Measurements from ENCODE around the gene ERC1.
A peak's percentile ranks its signal among the peaks of the same experiment; 100 is the strongest.

ERC1 gene

DNA sequence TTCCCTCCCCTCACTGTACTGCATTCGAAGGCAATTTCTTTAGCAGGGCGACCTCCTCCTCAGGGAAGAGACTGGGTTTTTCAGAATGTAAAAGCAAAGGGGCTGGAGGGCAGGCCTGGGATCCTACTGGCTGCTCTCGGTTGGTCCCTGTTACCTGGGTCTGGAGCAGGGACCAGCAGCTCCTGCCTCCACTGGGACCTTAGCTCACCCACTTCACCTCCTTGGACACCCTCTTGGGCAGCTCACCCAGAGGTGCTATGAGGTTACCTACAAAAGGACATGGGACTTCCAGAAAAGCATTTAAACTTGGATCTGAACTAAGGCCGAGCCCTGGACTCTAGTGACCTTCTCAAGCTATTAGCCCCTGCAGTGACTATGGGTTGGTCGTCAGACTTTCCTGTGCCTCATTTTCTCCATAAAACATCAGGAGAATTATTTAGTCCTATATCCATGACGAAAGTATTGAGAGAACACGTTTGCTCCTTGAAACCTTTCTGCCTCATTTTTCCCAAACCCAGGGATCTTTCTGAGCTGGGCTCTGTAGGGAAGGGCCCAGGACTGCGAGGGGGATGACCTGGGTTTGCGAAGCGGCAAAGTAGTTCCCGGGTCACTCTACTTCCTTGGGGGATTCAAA is 538.3 kb downstream of the ERC1 start:
- DNase-seq, result no peak

- DNase-seq, result no peak
Measured at GRCh38 chr12:1529862-1530591, 539.0 kb downstream of the ERC1 start.

GRCh38 chr12:1530592-1531152 is 539.6 kb downstream of the ERC1 start:
- no peak for DNase-seq

DNA sequence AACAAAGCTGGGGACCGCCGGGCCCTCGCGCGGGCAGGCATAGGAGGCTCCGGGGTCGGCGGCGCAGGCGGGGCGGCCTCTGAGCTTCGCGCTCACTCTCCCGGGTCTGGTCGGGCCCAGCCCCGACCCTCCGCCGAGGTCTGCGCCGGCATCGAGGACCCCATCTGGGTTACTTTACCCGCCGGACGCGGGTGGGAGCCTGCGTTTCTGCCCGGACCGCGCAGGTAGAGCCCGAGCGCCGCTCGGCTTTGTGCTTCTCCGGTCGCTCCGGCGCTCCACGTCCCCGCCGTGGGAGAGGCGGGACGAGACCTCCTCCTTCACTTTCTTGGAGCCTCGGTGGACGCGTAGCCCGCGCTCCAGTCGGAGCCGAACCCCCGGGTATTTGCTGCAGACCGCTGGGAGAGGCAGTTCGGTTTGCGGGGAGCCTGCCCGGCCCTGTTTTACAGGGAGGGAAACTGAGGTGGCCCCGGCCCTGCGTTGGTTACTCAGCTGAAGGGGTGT is 540.2 kb downstream of the ERC1 start:
- DNase-seq, result peak; percentile 41

- no peak for DNase-seq
Measured at GRCh38 chr12:1531654-1532374, 540.8 kb downstream of the ERC1 start.

- peak; percentile 48 for DNase-seq
Measured at GRCh38 chr12:1532375-1533165, 541.5 kb downstream of the ERC1 start.

GRCh38 chr12:1533205-1533601 is 542.2 kb downstream of the ERC1 start:
- DNase-seq, result no peak

- DNase-seq, result no peak
Measured at GRCh38 chr12:1533602-1534304, 542.7 kb downstream of the ERC1 start.

GRCh38 chr12:1534748-1535147 is 543.7 kb downstream of the ERC1 start:
- no peak for DNase-seq

DNA sequence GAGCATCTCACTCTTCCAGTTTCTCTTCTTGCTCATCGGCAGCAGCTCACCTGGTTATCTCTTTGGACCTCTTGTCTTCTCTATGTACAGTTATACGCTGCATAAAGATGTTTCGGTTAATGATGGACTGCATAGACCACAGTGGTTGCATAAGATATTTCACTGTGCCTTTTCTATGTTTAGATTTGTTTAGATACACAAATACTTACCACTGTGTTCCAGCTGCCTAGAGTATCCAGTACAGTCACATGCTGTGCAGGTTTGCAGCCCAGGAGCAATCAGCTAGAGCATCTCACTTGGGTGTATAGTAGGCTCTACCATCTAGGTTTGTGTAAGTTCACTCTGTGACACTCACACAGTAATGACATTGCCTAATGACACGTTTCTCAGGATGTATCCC is 545.8 kb downstream of the ERC1 start:
- DNase-seq, result no peak

DNA sequence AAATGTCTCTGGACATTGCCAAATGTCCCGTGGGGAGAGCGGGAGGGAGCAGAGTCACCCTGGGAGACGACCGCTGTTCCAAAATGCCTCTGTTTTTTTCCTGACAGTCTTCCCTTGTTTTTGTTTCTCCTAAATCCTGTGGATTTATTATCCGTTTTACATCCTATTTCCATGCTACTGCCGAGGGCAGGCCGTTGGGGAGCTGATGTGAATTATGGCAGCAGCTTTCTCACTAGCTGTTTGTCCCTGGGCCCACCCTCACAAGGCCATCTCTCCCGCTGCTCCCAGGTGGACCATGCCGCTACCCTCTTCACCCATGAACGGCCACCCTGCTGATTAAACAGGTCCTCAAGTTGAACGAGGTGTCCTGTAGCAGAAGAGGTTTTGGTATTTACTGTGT is 548.1 kb downstream of the ERC1 start:
- no peak for DNase-seq

DNA sequence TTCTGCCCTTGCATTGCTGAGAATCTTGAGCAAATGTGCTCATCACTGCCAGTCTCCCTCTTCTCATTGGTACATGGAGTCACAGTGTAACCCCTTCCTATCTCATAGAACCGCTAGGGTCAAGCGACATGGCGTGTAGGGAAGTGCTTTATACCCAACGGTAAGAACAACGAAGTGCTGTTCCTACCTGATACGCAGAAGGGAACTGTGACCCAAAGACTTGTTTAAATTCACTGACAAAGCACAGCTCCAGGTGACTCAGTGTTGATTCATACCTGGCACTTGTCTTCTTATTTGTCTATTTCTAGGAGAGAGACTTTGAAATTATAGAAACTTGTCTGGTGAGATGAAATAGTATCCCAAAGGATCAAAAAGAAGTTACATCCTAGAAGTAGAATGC is 549.7 kb downstream of the ERC1 start:
- no peak for DNase-seq

DNA sequence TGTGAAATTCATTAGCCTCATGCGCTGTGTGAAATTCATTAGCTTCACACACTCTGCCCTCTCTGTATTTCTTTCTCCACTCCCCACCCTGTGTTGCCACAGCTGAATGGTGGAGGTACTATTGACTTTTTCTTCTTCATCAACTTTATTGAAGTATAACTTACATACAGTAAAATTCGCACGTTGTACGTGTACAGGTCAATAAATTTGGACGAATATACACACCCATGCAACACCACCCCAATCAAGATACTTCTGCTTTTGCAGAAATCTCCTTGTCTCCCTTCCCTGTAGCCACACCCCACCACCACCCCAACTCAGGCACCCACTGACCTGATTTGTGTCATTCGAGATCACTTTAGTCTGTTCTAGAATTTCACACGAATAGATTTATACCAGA is 551.6 kb downstream of the ERC1 start:
- DNase-seq, result no peak

GRCh38 chr12:1544996-1545700 is 554.1 kb downstream of the ERC1 start:
- peak; percentile 31 for DNase-seq
